Stimulated activated CD4-positive, alpha-beta T cell treated with anti-CD3 and anti-CD28 coated beads, TNF-alpha, amount 100 ng/mL, for 1 hour (primary cell): ENCODE data around the gene SLC25A45.
A peak's percentile ranks its signal among the peaks of the same experiment; 100 is the strongest.
"Not testable (repeated sequence)": the region's sequence is repeated elsewhere in the genome, so short reads cannot be mapped to it uniquely, and the experiment has no call there.

Experiments used
- DNase-seq, 3 donors: peaks; one replicate each; pipeline ENCODE4 v3.0.0-alpha.2; 2020; ENCODE audit warnings: low read depth in 3 of 3, low spot score in 1 of 3

The SLC25A45 gene

DNA sequence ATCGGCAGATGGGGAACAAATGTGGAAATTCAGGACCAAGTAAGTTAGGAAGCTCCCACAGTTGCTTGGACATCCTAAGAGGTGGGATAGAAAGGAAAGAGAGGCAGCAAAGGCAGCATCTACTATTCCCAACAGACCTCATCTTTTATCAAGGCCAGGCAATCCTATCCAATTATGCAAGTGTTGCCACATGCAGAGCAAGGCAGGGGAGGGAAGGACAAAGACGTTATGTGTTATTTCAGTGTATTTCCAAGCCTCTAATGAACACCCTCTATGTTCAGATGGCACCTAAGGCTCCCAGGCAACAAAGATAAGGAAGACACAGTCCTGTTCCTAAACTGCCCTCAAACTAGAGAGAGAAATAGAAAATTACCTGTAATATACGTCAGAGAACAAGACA lies 18.7 kb downstream of the SLC25A45 start:
- no peak for DNase-seq

DNA sequence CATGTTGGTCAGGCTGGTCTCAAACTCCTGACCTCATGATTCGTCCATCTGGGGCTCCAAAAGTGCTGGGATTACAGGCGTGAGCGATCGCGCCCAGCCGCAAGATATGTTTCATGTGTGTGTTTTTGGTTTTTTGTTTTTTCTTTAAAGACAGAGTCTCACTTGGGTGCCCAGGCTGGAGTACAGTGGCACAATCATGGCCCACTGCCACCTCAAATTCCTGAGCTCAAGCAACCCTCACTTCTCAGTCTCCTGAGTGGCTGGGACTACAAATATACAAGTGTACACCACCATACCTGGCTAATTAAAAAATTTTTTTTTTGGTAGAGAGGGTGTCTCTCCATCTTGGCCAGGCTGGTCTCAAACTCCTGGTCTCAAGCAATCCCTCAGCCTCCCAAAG lies 19.5 kb downstream of the SLC25A45 start:
- DNase-seq, result no peak

DNA sequence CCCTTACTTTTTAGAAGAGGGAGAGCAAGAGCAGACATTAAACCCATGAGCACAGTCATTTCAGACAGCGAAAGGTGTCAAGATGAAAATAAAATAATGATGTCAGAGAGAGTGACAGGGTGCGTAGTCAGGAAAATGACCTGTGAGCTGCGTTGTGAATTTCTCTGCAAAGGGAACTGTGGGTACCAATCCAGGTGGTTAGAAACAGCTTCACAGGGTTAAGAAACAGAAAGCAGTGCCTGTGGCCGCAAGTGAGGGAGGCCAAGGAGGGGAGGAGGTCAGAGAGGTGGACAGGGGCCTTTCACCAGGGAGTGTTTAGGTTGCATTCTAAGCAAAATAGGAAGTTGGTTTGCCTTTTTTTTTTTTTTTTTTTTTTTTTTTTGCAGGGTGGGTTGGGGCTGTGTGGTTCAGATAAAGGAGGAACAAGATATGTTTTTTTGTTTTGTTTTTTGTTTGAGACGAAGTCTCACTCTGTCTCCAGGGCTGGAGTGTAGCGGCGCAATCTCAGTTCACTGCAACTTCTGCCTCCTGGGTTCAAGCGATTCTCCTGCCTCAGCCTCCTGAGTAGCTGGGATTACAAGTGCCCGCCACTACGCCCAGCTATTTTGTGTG lies 20.0 kb downstream of the SLC25A45 start:
- DNase-seq, result no peak

DNA sequence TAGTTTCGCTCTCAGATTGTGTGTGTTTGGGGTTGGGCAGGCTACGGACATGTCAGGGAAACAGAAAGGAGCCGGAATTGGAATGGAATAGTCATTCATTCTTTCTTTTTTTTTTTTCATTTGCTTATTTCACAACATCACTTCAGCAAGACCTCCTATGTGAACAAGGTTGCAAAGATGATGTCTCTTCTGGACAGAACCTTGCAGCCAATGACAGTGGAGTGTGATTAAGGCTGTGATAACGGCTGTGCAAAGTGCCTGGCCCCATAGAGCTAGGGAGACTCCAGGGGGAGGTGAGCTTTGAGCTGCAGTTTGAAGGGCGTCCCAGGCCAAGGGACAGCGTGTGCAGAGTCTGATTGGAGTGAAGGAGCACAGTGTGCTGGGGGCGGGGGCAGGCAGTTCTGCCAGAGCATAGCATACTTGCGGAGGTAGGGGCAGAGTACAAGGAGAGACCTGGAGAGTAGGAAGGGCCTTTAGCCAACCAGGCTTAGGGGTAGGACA lies 24.5 kb downstream of the SLC25A45 start:
- no peak for DNase-seq

DNA sequence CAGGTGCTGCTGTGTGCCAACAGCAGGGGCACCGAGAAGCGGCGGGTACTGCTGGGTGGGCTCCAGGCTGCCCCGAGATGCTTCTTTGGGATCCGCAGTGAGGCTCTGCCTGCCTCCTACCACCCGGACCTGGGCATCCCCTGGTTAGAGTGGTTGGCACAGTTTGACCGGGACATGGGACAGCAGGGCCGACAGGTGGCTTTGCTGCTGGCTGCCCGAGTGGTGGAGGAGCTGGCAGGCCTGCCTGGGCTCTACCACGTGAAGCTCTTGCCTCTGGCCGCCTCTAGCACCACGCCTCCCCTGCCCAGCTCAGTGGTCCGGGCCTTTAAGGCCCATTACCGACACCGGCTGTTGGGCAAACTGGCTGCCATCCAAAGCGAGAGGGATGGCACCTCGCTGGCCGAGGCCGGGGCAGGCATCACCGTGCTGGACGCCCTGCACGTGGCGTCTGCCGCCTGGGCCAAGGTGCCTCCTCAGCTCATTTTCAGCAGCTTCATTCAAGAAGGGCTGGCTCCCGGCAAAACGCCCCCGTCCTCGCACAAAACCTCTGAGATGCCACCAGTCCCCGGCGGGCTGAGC lies 26.0 kb downstream of the SLC25A45 start:
- DNase-seq, result no peak

DNA sequence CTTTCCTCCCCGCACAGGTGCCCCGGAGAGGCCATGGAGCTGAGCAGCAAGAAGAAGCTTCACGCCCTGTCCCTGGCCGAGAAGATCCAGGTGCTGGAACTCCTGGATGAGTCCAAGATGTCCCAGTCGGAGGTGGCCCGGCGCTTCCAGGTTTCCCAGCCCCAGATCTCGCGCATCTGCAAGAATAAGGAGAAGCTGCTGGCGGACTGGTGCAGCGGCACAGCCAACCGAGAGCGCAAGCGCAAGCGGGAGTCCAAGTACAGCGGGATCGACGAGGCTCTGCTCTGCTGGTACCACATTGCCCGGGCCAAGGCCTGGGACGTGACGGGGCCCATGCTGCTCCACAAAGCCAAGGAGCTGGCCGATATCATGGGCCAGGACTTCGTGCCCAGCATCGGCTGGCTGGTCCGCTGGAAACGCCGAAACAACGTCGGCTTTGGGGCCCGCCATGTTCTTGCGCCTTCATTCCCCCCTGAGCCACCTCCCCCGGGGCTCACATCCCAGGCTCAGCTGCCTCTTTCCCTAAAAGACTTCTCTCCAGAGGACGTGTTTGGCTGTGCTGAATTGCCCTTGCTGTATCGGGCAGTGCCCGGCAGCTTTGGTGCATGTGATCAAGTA lies 26.6 kb downstream of the SLC25A45 start:
- no peak for DNase-seq

DNA sequence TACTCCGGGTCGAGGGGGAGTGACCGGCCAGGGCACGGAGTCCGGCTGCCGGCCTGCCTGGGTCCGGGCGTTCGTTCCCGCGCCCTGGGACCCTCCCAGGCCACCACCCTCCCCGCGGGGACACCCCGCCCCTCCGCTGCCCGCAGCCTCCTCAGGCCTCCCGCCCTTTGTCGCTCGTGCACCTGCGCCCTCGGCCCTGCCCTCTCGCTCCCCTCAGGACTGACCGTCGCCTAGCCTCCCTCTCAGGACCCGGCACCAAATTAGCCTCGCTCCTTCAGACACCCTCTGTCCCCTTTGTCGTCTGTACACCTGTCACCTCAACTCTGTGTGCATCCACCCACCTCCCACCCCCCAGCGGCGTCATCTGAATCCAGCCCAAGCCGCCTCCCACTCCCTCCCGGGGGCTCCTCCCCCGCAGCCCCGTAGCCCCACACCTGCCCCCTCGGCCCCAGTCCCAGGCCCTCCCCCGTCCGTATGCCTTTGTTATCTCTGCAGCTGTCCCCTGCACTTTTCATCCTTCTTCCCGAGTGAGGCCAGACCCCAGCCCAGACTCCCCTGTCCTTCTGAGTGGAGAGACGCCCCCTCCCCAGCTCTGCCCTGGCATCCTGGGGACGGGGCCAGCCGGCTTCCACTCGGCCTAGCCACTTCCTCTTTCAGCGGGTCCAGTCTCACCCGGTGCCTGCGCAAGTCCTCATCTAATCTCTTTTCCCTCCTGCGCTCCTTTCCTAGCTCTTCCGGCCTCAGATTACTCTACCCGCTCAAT lies 27.3 kb downstream of the SLC25A45 start:
- DNase-seq, result peak in 2 of 3 donors; percentile 23 to 35

DNA sequence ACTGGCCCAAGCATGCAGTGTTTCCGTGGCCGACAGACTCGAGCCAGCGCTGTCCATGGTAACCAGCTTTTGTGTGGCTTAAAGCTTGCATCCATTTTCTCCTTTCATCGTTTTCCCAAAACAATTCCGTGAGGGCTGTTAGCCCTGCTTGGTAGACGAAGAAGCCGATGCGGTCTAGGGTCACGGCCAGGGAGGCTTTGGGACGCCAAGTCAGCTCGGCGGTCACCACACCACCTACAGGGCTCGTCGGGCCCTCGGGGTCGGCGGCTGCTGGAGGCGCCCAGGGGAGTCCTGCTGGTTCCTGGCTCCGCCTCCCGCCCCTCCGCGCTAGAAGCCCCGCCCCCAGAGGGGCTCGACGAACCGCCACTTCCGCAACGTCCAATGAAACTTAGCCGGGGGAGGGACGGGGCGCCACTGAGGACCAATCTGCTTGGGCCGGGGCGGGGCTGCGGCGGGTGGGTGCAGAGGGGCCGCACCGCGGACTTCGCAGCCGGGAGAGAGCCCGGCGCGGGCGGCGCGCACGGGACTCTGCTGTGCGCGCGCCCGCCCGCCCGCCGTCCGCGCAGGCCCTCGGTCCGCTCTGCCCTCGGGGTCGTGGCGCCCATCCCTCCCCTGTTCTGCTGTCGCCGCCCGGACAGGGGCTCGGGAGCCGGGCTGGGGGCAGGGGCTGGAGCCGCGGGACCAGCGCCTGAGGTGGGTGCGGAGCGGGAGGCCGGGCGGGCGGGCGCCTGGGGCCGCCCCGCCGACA lies 28.0 kb downstream of the SLC25A45 start, which contains the start of gene TIGD3:
Gene TIGD3 (plus strand): TSS at position 487 of the 748 bp plus-strand sequence. CDS start 1,058 bp downstream, outside the sequence.
- DNase-seq, result peak; percentile 92 to 96 (median 92)

DNA sequence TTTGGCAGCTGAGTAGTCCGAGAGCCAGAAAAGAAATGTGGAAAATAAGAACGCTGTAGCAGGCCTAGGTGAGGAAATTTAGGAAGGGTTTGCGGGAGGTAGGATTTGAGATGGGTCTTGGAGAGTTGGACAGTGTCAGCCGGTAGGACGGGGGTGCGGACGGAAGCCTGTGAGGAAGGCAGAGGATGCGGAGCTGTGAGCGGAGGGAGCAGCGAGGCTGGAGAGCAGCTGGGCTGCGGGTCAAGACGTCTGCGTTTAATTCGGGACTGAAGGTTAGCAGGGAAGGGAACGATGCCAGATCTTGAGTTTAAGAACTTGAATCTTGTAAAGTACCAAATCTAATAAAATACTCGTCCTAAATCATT lies 28.6 kb downstream of the SLC25A45 start:
- DNase-seq, result no peak

DNA sequence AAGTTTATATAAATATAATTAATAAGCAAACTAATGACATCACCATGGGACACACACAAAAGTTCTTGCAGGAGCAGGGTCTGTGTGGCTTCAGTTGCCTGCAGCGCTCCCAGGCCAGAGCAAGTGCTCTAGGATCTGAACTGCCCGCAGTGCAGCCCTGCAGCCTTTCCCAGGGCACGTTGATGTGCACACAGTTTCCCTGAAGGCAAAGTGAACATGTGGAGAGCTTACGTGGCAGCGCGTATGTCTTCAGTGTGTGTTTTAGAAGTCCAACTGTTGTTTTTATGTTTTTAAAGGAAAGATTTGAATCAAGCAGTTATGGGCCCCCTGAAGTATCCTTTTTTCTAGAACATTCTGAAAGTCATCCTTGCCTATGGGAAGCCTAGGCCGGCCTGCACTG lies 29.1 kb downstream of the SLC25A45 start:
- no peak for DNase-seq

DNA sequence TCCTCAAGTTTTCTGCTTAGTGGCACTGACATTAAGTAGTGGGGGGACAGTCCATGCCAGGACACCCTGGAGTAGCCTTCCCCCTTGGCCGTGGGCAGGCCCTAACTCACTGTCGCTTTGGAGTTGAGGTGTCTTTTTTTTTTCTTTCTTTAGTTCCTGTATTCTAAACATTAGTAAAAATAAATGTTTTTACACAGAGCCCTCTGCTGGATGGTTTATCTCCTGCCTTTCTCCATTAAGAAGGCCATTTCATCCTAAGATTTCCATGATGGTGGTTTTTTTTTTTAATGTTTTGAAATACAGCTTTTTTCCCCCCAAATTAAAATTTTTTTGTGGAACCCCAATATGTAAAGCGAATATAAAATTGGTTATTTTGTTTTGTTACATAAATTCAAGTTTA lies 29.7 kb downstream of the SLC25A45 start:
- DNase-seq, result no peak

DNA sequence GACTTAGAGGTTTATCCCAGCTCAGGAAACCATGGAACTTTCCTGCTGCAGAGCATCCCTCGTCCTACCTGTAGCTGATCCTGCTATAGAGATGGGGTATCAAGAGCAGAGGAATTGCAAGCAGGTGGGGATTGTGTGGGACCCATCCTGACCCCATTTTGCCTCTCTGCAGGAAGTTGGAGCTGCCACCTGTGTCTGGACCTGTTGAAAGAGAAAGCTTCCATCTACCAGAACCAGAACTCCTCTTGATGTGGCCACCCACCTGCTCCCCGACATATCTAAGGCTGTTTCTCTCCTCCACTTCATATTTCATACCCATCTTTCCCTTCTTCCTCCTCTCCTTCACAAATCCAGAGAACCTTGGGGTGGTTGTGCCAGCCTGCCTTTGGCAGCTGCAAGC lies 30.9 kb downstream of the SLC25A45 start:
- no peak for DNase-seq

DNA sequence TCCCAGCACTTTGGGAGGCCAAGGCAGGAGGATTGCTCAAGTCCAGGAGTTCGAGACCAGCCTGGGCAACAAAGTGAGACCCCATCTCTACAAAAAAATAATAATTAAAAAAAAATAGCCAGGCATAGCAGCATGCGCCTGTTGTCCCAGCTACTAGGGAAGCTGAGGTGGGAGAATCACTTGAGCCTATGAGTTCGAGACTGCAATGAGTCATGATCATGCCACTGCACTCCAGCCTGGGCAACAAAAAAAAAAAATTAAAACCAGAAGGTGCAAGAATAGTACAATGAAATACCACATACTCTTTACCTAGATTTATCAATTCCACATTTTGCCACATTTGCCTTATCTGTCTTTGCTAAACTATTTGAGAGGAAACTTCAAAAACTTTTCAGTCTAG lies 40.6 kb downstream of the SLC25A45 start:
- DNase-seq, result no peak

DNA sequence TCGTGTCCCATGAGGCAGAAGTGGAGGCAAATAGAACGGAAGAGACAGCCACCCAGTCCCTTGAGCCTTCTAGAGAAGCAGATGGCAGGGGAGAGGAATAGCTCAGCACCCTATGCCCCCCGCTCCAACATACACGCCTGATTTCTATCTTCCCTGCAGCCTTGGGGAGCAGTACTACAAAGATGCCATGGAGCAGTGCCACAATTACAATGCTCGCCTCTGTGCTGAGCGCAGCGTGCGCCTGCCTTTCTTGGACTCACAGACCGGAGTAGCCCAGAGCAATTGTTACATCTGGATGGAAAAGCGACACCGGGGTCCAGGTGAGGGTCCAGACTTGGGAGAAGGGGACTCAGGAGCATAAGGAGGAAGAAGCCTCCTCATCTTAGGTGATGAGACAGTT lies 42.2 kb downstream of the SLC25A45 start:
- DNase-seq, result no peak

DNA sequence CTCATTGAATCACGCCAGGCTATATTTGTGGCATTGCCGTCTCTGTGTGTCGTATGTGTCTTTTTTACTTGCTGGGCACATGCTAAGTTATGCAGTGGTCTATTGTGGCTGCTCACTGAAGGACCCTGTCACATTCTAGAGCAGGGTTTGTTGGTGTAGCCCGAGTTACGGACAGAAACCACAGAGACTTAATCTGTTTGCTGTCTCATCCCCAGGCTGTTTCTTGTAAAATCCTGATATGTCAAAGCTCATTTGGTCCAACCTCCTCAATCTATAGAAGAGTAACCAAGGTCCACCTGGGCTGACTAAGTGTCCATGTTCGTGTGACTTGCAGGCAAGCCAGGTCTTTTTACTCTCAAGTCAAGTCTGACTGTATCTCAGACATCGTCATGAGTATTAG lies 43.8 kb downstream of the SLC25A45 start:
- DNase-seq, result no peak

DNA sequence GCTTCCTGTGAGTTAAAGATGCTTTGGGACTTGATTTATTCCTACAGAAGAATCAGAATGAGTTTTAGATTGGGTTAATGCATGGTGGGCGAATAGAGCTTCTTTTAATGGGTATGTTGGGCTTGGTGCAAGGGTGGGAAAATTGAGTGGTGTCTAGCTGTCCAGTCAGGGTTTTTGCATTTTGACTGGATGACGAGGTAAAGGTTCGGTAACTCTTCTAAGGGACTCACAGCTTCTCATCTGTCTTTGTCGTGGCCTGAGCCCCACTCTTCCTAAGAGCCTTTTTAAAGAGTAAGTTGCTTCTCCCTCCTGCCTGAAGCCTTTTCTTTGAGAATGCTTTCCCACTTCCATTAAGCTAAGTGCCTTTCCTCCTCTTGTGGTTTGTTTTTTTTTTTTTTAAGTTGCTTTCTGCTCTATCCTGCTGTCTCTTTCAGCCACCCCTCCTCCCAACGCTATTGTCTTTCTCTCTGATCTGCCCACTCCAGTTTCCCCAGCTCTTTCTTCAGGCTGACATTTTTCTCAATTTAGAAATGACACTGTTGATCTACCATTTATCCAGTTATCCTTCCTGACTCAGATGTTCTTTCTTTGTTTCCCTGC lies 47.6 kb downstream of the SLC25A45 start:
- no peak for DNase-seq

DNA sequence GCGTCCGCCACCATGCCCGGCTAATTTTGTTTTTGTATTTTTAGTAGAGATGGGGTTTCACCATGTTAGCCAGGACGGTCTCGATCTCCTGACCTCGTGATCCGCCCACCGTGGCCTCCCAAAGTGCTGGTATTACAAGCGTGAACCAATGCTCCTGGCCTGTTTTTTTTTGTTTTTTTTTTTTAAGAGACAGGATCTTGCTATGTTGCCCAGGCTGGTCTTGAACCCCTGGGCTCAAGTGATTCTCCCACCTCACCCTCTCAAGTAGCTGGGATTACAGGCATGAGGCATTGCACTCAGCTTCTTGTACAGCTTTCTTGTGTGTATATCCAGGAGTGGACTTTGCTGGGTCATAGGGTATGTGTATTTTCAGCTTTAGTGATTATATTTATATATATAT lies 49.9 kb downstream of the SLC25A45 start:
- not testable (repeated sequence) for DNase-seq

DNA sequence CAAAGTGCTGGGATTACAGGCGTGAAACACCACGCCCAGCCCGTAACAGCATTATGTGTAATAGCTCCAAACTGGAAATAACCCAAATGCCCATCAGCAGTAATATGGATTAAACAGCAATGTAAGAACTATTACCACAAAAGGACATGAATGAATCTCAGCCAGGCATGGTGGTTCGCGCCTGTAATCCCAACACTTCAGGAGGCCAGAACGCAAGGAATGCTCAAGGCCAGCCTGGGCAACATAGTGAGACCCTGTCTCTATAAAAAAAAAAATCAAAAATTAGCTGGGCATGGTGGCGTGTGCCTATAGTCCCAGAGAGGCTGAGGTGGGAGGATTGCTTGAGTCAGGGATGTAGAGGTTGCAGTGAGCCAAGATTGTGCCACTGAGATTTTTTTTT lies 51.9 kb downstream of the SLC25A45 start:
- DNase-seq, result no peak

DNA sequence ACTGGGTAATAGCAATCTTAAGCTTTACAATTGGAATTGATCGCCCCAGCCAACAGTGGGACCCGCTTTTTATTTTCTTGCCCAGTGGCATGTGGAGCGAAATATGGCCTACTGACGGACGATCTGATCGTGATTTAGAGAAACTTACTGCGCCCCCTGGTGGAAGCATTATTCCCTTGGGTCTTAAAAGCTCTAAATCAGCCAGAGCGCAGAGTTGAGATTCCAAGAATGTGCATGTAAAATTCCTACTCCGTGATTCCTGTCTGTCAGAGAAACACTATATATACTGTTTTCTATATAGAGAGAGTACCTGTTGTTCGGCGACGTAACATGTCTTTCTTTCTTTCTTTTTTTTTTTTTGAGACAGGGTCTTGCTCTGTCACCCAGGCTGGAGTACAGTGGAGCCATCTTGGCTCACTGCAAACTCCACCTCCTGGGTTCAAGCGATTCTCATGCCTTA lies 52.5 kb downstream of the SLC25A45 start:
- peak; percentile 52 to 68 (median 60) for DNase-seq

DNA sequence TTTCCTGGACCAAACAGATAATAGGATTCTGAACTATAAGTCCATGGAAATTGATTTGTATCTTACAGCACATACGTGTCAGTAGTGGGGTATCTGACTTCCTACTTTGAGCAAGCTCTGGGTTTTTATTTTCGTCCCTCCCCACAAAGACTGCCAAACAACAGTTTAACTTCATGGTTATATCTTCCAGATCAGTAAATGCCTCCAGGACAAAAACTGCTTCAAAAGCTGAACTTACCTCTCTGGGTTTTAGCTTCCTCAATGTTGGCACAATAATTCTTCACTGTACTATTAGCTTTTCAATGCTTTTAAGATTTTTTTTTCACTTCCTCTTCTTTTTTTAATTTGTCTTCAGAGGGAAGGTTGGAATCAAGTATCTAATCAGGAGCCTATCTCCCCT lies 53.0 kb downstream of the SLC25A45 start:
- DNase-seq, result no peak

DNA sequence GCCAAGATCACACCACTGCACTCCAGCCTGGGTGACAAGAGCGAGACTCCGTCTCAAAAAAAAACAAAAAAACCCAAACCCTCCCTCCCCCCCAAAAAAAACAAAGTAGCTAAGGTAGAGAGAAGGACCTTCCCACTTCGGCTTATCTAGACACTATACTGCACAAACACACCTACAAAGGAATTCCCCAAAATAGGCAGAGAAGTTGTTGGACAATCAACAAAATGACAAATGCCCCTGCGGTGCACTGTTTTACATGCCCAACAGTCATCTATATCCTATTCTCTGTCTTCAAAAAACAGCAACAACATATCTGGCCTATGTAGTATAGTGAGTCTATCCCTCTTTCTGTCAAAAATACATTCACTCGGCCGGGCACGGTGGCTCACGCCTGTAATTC lies 55.4 kb downstream of the SLC25A45 start:
- no peak for DNase-seq
